ENCODE data around the gene NRTN.

The NRTN gene

GRCh38 chr19:5826531-5827341 lies 21.9 kb downstream of the NRTN start:
- Histone ChIP-seq H3K9me3 (no peaks in the 10 kb centered on the region), H3K4me1 (ENCODE audit: control insufficient read depth in 1 of 2, insufficient read depth in 1 of 2, low read depth in 1 of 2, low read length in 1 of 2) (peaks cover 21 to 23% of the 10 kb centered on the region in 2 experiments), H3K27me3 (peaks cover 37% of the 10 kb centered on the region), H3K4me3 (ENCODE audit: low read depth in 1 of 2, low read length in 1 of 2) (peak overlapping the region; percentile 73 to 83), H3K36me3 (no peaks in the 10 kb centered on the region), H3K27ac (no peak overlapping the region)
- no peak for TF ChIP-seq CTCF (IDR thresholded peaks at IDR 0.05)

- Histone ChIP-seq H3K4me1 (ENCODE audit: control insufficient read depth in 1 of 2, insufficient read depth in 1 of 2, low read depth in 1 of 2, low read length in 1 of 2) (peaks cover 21 to 23% of the 10 kb centered on the region in 2 experiments), H3K4me3 (ENCODE audit: low read depth in 1 of 2, low read length in 1 of 2) (peak overlapping the region; percentile 73 to 83), H3K9me3 (no peaks in the 10 kb centered on the region), H3K36me3 (no peaks in the 10 kb centered on the region), H3K27ac (peak overlapping the region; percentile 83), H3K27me3 (peaks cover 37% of the 10 kb centered on the region)
- TF ChIP-seq CTCF (IDR thresholded peaks at IDR 0.05) = no peak
These were observed 22.5 kb downstream of the NRTN start for GRCh38 chr19:5827342-5827890.

GRCh38 chr19:5827891-5828660 lies 23.2 kb downstream of the NRTN start:
- no peaks in the 10 kb centered on the region for H3K36me3 ChIP-seq
- H3K9me3 ChIP-seq = no peaks in the 10 kb centered on the region
- H3K27ac ChIP-seq = peak overlapping the region; percentile 83
- peak overlapping the region; percentile 73 to 83 for H3K4me3 ChIP-seq (ENCODE audit: low read depth in 1 of 2, low read length in 1 of 2)
- peaks cover 21 to 23% of the 10 kb centered on the region in 2 experiments for H3K4me1 ChIP-seq (ENCODE audit: control insufficient read depth in 1 of 2, insufficient read depth in 1 of 2, low read depth in 1 of 2, low read length in 1 of 2)
- TF ChIP-seq CTCF (IDR thresholded peaks at IDR 0.05) = no peak
- peaks cover 37% of the 10 kb centered on the region for H3K27me3 ChIP-seq

- Histone ChIP-seq H3K27me3 (peaks cover 32% of the 10 kb centered on the region), H3K4me3 (ENCODE audit: low read depth in 1 of 2, low read length in 1 of 2) (peak overlapping the region; percentile 73 to 83)
These were observed 24.0 kb downstream of the NRTN start for GRCh38 chr19:5828661-5829566.

More at GRCh38 chr19:5828661-5829566, 24.0 kb downstream of the NRTN start:
- no peak for TF ChIP-seq CTCF (IDR thresholded peaks at IDR 0.05)
- H3K27ac ChIP-seq = peak overlapping the region; percentile 83
- no peaks in the 10 kb centered on the region for H3K9me3 ChIP-seq
- peaks cover 21 to 23% of the 10 kb centered on the region in 2 experiments for H3K4me1 ChIP-seq (ENCODE audit: control insufficient read depth in 1 of 2, insufficient read depth in 1 of 2, low read depth in 1 of 2, low read length in 1 of 2)
- no peaks in the 10 kb centered on the region for H3K36me3 ChIP-seq

All from neutrophil (primary cell).